Frontal cortex (tissue), 4 donors: ENCODE results near the gene TBC1D22A. TPM values are rescaled to one million over a fixed set of nuclear protein-coding genes. Genes with fewer than 3 reads are reported as not detected.
"Not testable (repeated sequence)": the region's sequence is repeated elsewhere in the genome, so short reads cannot be mapped to it uniquely, and the experiment has no call there.

Source experiments
- DNase-seq, 2 donors: peaks; one replicate each; pipeline ENCODE4 v3.0.0; 2012; ENCODE audit warnings: low spot score in 2 of 2
- FAIRE-seq: peaks from 2 replicates; lab custom pipeline; 2012; peaks lifted over from hg19 to GRCh38; lab: Jason Lieb, UNC
- total RNA-seq: library from RNA; depleted of rRNA; stranded (reverse); fragments of >200 nt; gene quantifications from one replicate; pipeline ENCODE4 v1.2.3, GENCODE V29; 2014
- donor health status: control.
- donor health status: control.
- donor health status: control.

Gene TBC1D22A
- total RNA-seq: 5.3 TPM

GRCh38 chr22:46762238-46763050 is at the start of gene TBC1D22A:
Gene TBC1D22A (plus strand): TSS chr22:46762650. CDS start chr22:46762787, 137 bp downstream.
- FAIRE-seq: no peak
- DNase-seq: peak; percentile 92 to 98

- DNase-seq: no peak
- FAIRE-seq: no peak
Observed at GRCh38 chr22:46714550-46714949, 47.9 kb upstream of the TBC1D22A start.

GRCh38 chr22:46719921-46720320 is 42.5 kb upstream of the TBC1D22A start:
- FAIRE-seq (no peak), DNase-seq (no peak)

- no peak for FAIRE-seq
Observed at GRCh38 chr22:46721501-46722085, 40.9 kb upstream of the TBC1D22A start.

GRCh38 chr22:46723882-46724281 is 38.6 kb upstream of the TBC1D22A start:
- FAIRE-seq: no peak
- DNase-seq: no peak

More at GRCh38 chr22:46721501-46722085, 40.9 kb upstream of the TBC1D22A start:
- DNase-seq: no peak

- DNase-seq (no peak), FAIRE-seq (no peak)
Observed at GRCh38 chr22:46725096-46725495, 37.4 kb upstream of the TBC1D22A start.

- FAIRE-seq (no peak), DNase-seq (no peak)
Observed at GRCh38 chr22:46726066-46726985, 36.1 kb upstream of the TBC1D22A start.

GRCh38 chr22:46726986-46727317 is 35.5 kb upstream of the TBC1D22A start:
- DNase-seq: no peak
- FAIRE-seq: no peak

- FAIRE-seq: no peak
- DNase-seq: no peak
Observed at GRCh38 chr22:46727813-46728364, 34.6 kb upstream of the TBC1D22A start.

- DNase-seq (no peak), FAIRE-seq (no peak)
Observed at GRCh38 chr22:46728470-46728869, 34.0 kb upstream of the TBC1D22A start.

GRCh38 chr22:46730568-46731245 is 31.7 kb upstream of the TBC1D22A start:
- DNase-seq: no peak
- FAIRE-seq: no peak

- DNase-seq: no peak
Observed at GRCh38 chr22:46731246-46732040, 31.0 kb upstream of the TBC1D22A start.

GRCh38 chr22:46732041-46732379 is 30.4 kb upstream of the TBC1D22A start:
- FAIRE-seq (no peak), DNase-seq (no peak)

More at GRCh38 chr22:46731246-46732040, 31.0 kb upstream of the TBC1D22A start:
- FAIRE-seq: no peak

- FAIRE-seq (no peak), DNase-seq (no peak)
Observed at GRCh38 chr22:46732513-46732912, 29.9 kb upstream of the TBC1D22A start.

- not testable (repeated sequence) for FAIRE-seq, DNase-seq
Observed at GRCh38 chr22:46734213-46734722, 28.2 kb upstream of the TBC1D22A start.

- FAIRE-seq (no peak), DNase-seq (no peak)
Observed at GRCh38 chr22:46734830-46735453, 27.5 kb upstream of the TBC1D22A start.

GRCh38 chr22:46735747-46736608 is 26.5 kb upstream of the TBC1D22A start:
- DNase-seq (no peak), FAIRE-seq (no peak)
